H1 (cell line): ENCODE measurements around the gene LAMC3. TPM values are rescaled to one million over a fixed set of nuclear protein-coding genes. Genes with fewer than 3 reads are reported as not detected.

Experiments used
- CHD7 ChIP-seq: fragments of 300-600 bp; sonication (generic); IDR thresholded peaks from 2 replicates; pipeline ENCODE4 v1.7.1; 2012; ENCODE audit warnings: low read length, moderate library complexity, mild to moderate bottlenecking, inconsistent platforms; ENCODE audit not compliant: insufficient replicate concordance
- EGR1 ChIP-seq: IDR thresholded peaks from 2 replicates; pipeline ENCODE4 v1.6.1; 2011; ENCODE audit warnings: low read depth, low read length, borderline replicate concordance
- JUND ChIP-seq: IDR thresholded peaks from 2 replicates; pipeline ENCODE4 v1.6.1; 2011; ENCODE audit warnings: mild to moderate bottlenecking, improper control_type of control experiment, low read length
- POLR2A ChIP-seq, 2 experiments: IDR thresholded peaks; 1 replicate in 1 of 2; 2 replicates in 1 of 2; pipeline ENCODE4 v1.6.1; 2011; ENCODE audit warnings: low read depth in 2 of 2, low read length in 2 of 2, mild to moderate bottlenecking in 2 of 2; ENCODE audit errors: control extremely low read depth in 1 of 2
- POU5F1 ChIP-seq: IDR thresholded peaks from 2 replicates; pipeline ENCODE4 v1.6.1; 2011; ENCODE audit warnings: low read depth, mild to moderate bottlenecking, low read length, moderate library complexity
- RXRA ChIP-seq: IDR thresholded peaks from 2 replicates; pipeline ENCODE4 v1.6.1; 2011; ENCODE audit warnings: low read depth, mild to moderate bottlenecking, low read length, moderate library complexity; ENCODE audit not compliant: insufficient read depth
- TAF1 ChIP-seq: IDR thresholded peaks from 2 replicates; pipeline ENCODE4 v1.6.1; 2011; ENCODE audit warnings: mild to moderate bottlenecking, low read depth, low read length
- TCF12 ChIP-seq: IDR thresholded peaks from 2 replicates; pipeline ENCODE4 v1.6.1; 2011; ENCODE audit warnings: low read depth, mild to moderate bottlenecking, low read length
- USF2 ChIP-seq: IDR thresholded peaks from 2 replicates; pipeline ENCODE4 v1.6.1; 2011; ENCODE audit warnings: low read length, improper control_type of control experiment
- polyA plus RNA-seq, 7 experiments: library from polyadenylated mRNA; depleted of rRNA in 3 of 7; stranded (reverse) in 5 of 7; unstranded in 2 of 7; fragments of >200 nt in 5 of 7; fragments of 200-250 nt in 2 of 7; gene quantifications; 1 replicate in 5 of 7; 2 replicates in 1 of 7; 4 replicates in 1 of 7; pipeline versions ENCODE4 v1.2.1 to v1.2.3, GENCODE V29; 2011 to 2013; ENCODE audit warnings: missing spikeins in 2 of 7, mixed read lengths in 2 of 7
- total RNA-seq: library from RNA; stranded (reverse); fragmentation: NEBNext Ultra II Directional; extraction: Animal tissue kit (Norgen Biotek cat#: 25700); gene quantifications from 2 replicates; pipeline ENCODE4 v1.2.1, GENCODE V29; 2021

LAMC3 gene
- total and polyA plus RNA-seq, 2 of the 8 experiments (the other 6 are each of a cell fraction or from before 2014, with no cell fraction given), result 9.3 to 12.3 TPM

GRCh38 chr9:130996676-130997394, 12.1 kb upstream of the LAMC3 start (continued):
- no peak for TF ChIP-seq JUND
- TF ChIP-seq POU5F1, result no peak
- no peak for TF ChIP-seq USF2
- no peak for TF ChIP-seq RXRA
- TF ChIP-seq CHD7, result no peak
- no peak for TF ChIP-seq EGR1
- no peak for TF ChIP-seq TAF1
- TF ChIP-seq POLR2A (IDR thresholded peaks at IDR 0.05; ENCODE audit: control extremely low read depth in 1 of 2, low read depth in 2 of 2, low read length in 2 of 2), result no peak
- TF ChIP-seq TCF12, result no peak
